ENCODE data around the gene ZBTB18. TPM values are rescaled to one million over a fixed set of nuclear protein-coding genes. Genes with fewer than 3 reads are reported as not detected.

Gene ZBTB18
- total RNA-seq, 2 donors from 2014 or later = 8.9 to 9.2 TPM

- H3K36me3 ChIP-seq = no peaks in the 10 kb centered on the region
- H3K27ac ChIP-seq = no peak overlapping the region
- no peaks in the 10 kb centered on the region for H3K27me3 ChIP-seq (replicated peaks; ENCODE audit: insufficient read depth)
- H3K4me1 ChIP-seq (ENCODE audit: control insufficient read depth in 1 of 2, low read depth in 2 of 2) = no peaks in the 10 kb centered on the region
- no peaks in the 10 kb centered on the region for H3K9me3 ChIP-seq
- TF ChIP-seq CTCF (IDR thresholded peaks at IDR 0.05) = no peak
- H3K4me3 ChIP-seq = no peak overlapping the region
- ATAC-seq (ENCODE audit: insufficient number of reproducible peaks, low FRiP score, low read depth) = no peak
- no peak for DNase-seq (ENCODE audit: low spot score)
Observed at GRCh38 chr1:244092964-244093638, 42.0 kb downstream of the ZBTB18 start.

- ATAC-seq (ENCODE audit: insufficient number of reproducible peaks, low FRiP score, low read depth) (no peak), DNase-seq (ENCODE audit: low spot score) (no peak)
- Histone ChIP-seq H3K27ac (no peak overlapping the region), H3K36me3 (no peaks in the 10 kb centered on the region), H3K27me3 (replicated peaks; ENCODE audit: insufficient read depth) (no peaks in the 10 kb centered on the region), H3K4me1 (ENCODE audit: control insufficient read depth in 1 of 2, low read depth in 2 of 2) (no peaks in the 10 kb centered on the region), H3K4me3 (no peak overlapping the region), H3K9me3 (peaks cover 3% of the 10 kb centered on the region)
- no peak for TF ChIP-seq CTCF (IDR thresholded peaks at IDR 0.05)
Observed at GRCh38 chr1:244094880-244095528, 43.9 kb downstream of the ZBTB18 start.

- ATAC-seq (ENCODE audit: insufficient number of reproducible peaks, low FRiP score, low read depth) (no peak), DNase-seq (ENCODE audit: low spot score) (no peak)
- Histone ChIP-seq H3K27me3 (replicated peaks; ENCODE audit: insufficient read depth) (no peaks in the 10 kb centered on the region), H3K27ac (no peak overlapping the region), H3K36me3 (no peaks in the 10 kb centered on the region), H3K4me3 (no peak overlapping the region), H3K9me3 (peaks cover 3% of the 10 kb centered on the region), H3K4me1 (ENCODE audit: control insufficient read depth in 1 of 2, low read depth in 2 of 2) (no peaks in the 10 kb centered on the region)
- no peak for TF ChIP-seq CTCF (IDR thresholded peaks at IDR 0.05)
Observed at GRCh38 chr1:244095529-244095911, 44.4 kb downstream of the ZBTB18 start.

GRCh38 chr1:244096066-244096610 is 45.1 kb downstream of the ZBTB18 start:
- DNase-seq (ENCODE audit: low spot score) (no peak), ATAC-seq (ENCODE audit: insufficient number of reproducible peaks, low FRiP score, low read depth) (no peak)
- Histone ChIP-seq H3K4me3 (no peak overlapping the region), H3K4me1 (ENCODE audit: control insufficient read depth in 1 of 2, low read depth in 2 of 2) (no peaks in the 10 kb centered on the region), H3K9me3 (peaks cover 3% of the 10 kb centered on the region), H3K27me3 (replicated peaks; ENCODE audit: insufficient read depth) (no peaks in the 10 kb centered on the region), H3K27ac (no peak overlapping the region), H3K36me3 (no peaks in the 10 kb centered on the region)
- TF ChIP-seq CTCF (IDR thresholded peaks at IDR 0.05) = no peak

- TF ChIP-seq CTCF (IDR thresholded peaks at IDR 0.05) = no peak
Observed at GRCh38 chr1:244096691-244097090, 45.6 kb downstream of the ZBTB18 start.

More at GRCh38 chr1:244096691-244097090, 45.6 kb downstream of the ZBTB18 start:
- Histone ChIP-seq H3K36me3 (no peaks in the 10 kb centered on the region), H3K27me3 (replicated peaks; ENCODE audit: insufficient read depth) (no peaks in the 10 kb centered on the region), H3K4me1 (ENCODE audit: control insufficient read depth in 1 of 2, low read depth in 2 of 2) (no peaks in the 10 kb centered on the region), H3K4me3 (no peak overlapping the region), H3K27ac (no peak overlapping the region), H3K9me3 (peaks cover 3% of the 10 kb centered on the region)
- no peak for DNase-seq (ENCODE audit: low spot score)
- no peak for ATAC-seq (ENCODE audit: insufficient number of reproducible peaks, low FRiP score, low read depth)

Measured in thoracic aorta (tissue), 2 donors.